GM12864 (cell line): Measurements from ENCODE around the gene TYMS.

Experiments used
- DNase-seq: peaks from one replicate; pipeline ENCODE4 v3.0.0-alpha.2; 2011; ENCODE audit warnings: low read depth
- H3K4me3 ChIP-seq: 2 replicates; pipeline ENCODE4 v1.5.1; 2011; ENCODE audit warnings: mild to moderate bottlenecking, low read depth, low read length, control low read depth
- TF ChIP-seq, protein P1 (sequence below): IDR thresholded peaks from 2 replicates; pipeline ENCODE4 v1.5.1; 2011; ENCODE audit warnings: low read depth, mild to moderate bottlenecking, moderate library complexity, low read length, control low read depth, inconsistent platforms; ENCODE audit errors: missing control alignments

The TYMS gene

GRCh38 chr18:666177-666576 lies 8.7 kb downstream of the TYMS start:
- no peak for DNase-seq
- TF ChIP-seq, protein P1, sequence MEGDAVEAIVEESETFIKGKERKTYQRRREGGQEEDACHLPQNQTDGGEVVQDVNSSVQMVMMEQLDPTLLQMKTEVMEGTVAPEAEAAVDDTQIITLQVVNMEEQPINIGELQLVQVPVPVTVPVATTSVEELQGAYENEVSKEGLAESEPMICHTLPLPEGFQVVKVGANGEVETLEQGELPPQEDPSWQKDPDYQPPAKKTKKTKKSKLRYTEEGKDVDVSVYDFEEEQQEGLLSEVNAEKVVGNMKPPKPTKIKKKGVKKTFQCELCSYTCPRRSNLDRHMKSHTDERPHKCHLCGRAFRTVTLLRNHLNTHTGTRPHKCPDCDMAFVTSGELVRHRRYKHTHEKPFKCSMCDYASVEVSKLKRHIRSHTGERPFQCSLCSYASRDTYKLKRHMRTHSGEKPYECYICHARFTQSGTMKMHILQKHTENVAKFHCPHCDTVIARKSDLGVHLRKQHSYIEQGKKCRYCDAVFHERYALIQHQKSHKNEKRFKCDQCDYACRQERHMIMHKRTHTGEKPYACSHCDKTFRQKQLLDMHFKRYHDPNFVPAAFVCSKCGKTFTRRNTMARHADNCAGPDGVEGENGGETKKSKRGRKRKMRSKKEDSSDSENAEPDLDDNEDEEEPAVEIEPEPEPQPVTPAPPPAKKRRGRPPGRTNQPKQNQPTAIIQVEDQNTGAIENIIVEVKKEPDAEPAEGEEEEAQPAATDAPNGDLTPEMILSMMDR = peak; percentile 37
- no peak overlapping the region for H3K4me3 ChIP-seq

DNA sequence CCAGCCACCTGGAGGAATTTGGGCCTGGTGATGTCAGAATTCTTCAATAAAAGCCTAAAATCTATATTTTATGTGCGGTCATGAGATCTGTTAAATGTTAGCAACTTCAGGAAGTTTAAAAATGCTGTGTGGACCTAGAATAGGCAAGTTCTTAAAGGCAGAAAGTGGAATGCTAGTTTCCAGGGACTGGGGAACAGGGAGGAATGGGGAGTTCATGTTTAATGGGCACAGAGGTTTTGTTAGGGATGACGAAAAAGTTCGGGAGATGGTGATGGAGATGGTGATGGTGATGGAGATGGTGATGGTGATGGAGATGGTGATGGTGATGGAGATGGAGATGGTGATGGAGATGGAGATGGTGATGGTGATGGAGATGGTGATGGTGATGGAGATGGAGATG lies 9.2 kb downstream of the TYMS start:
- TF ChIP-seq, protein P1 = no peak
- no peak overlapping the region for H3K4me3 ChIP-seq
- no peak for DNase-seq

- no peak for DNase-seq
- no peak overlapping the region for H3K4me3 ChIP-seq
- TF ChIP-seq, protein P1 = no peak
Measured at GRCh38 chr18:668260-668659, 10.8 kb downstream of the TYMS start.

DNA sequence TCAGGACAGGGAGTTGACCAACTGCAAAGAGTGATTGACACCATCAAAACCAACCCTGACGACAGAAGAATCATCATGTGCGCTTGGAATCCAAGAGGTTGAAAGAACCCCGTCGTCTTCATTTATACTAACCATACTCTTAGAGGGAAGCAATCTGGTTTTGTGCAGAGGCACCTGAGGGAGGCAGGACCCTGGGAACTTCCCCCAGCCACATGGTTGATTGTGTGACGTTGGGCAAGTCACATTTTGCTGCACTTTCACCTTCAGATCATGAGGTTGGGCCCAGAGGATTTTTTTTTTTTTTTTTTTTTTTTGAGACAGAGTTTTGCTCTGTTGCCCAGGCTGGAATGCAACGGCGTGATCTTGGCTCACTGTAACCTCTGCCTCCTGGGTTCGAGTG lies 11.6 kb downstream of the TYMS start:
- DNase-seq = no peak
- TF ChIP-seq, protein P1 = no peak
- no peak overlapping the region for H3K4me3 ChIP-seq

GRCh38 chr18:670522-670921 lies 13.1 kb downstream of the TYMS start:
- no peak for DNase-seq
- TF ChIP-seq, protein P1 = no peak
- no peak overlapping the region for H3K4me3 ChIP-seq

DNA sequence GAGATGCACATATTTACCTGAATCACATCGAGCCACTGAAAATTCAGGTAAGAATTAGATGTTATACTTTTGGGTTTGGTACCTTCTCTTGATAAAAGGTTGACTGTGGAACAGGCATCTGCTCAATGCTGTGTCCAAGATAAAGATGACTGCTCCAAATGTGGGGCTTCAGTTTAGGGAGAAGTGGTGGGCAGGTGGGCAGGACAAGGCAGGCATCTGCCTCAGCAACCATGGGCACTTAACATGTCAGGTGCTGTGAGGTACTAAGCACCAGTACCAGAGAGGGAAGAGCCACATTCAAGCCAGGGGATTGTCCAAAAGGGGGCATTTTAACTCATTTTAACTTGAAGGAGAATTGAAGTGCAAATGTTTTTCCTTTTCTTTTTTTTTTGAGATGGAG lies 14.0 kb downstream of the TYMS start:
- TF ChIP-seq, protein P1 = no peak
- DNase-seq = no peak
- no peak overlapping the region for H3K4me3 ChIP-seq

DNA sequence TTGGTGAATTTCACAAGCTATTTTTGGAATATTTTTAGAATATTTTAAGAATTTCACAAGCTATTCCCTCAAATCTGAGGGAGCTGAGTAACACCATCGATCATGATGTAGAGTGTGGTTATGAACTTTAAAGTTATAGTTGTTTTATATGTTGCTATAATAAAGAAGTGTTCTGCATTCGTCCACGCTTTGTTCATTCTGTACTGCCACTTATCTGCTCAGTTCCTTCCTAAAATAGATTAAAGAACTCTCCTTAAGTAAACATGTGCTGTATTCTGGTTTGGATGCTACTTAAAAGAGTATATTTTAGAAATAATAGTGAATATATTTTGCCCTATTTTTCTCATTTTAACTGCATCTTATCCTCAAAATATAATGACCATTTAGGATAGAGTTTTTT lies 15.9 kb downstream of the TYMS start:
- H3K4me3 ChIP-seq = no peak overlapping the region
- TF ChIP-seq, protein P1 = no peak
- DNase-seq = no peak
